ENCODE data around the gene PDIA6. TPM values are rescaled to one million over a fixed set of nuclear protein-coding genes. Genes with fewer than 3 reads are reported as not detected.
"Not testable (repeated sequence)": the region's sequence is repeated elsewhere in the genome, so short reads cannot be mapped to it uniquely, and the experiment has no call there.

The PDIA6 gene
- total and polyA plus RNA-seq, 7 experiments from 2014 or later = 24.3 to 173 (median 49.6) TPM

- H3K9me3 ChIP-seq (ENCODE audit: control insufficient read depth in 2 of 3, low read length in 3 of 3) = no peaks in the 10 kb centered on the region
- no peaks in the 10 kb centered on the region for H3K4me1 ChIP-seq (ENCODE audit: control insufficient read depth in 2 of 2, insufficient read depth in 2 of 2, low read length in 2 of 2)
- CTCF ChIA-PET = no interaction called here
- H3K9me3 Mint-ChIP-seq = no peaks in the 10 kb centered on the region
- H3K36me3 Mint-ChIP-seq = no peaks in the 10 kb centered on the region
- H3K27me3 ChIP-seq (ENCODE audit: control insufficient read depth in 2 of 2, insufficient read depth in 2 of 2, low read length in 2 of 2) = no peaks in the 10 kb centered on the region
- H3K4me3 Mint-ChIP-seq = no peak overlapping the region
- intact Hi-C loops (cut with micrococcal nuclease) = no loop called here
- DNase-seq = no peak
- ATAC-seq = no peak
- H3K27ac Mint-ChIP-seq = no peak overlapping the region
- H3K36me3 ChIP-seq (ENCODE audit: control insufficient read depth in 2 of 3, insufficient read depth in 3 of 3, low read length in 3 of 3) = no peaks in the 10 kb centered on the region
- H3K27ac ChIP-seq (ENCODE audit: low read depth, low read length) = no peak overlapping the region
- H3K4me1 Mint-ChIP-seq = no peaks in the 10 kb centered on the region
- H3K27me3 Mint-ChIP-seq = peaks cover 4 to 56% (median 20%) of the 10 kb centered on the region in 5 donors
- H3K4me3 ChIP-seq (ENCODE audit: low read length) = no peak overlapping the region
- POLR2A ChIA-PET = no interaction called here
Observed at GRCh38 chr2:10820562-10820961, 8.0 kb upstream of the PDIA6 start.

- Histone ChIP-seq H3K4me3 (ENCODE audit: low read length) (no peak overlapping the region), H3K36me3 (ENCODE audit: control insufficient read depth in 2 of 3, insufficient read depth in 3 of 3, low read length in 3 of 3) (no peaks in the 10 kb centered on the region), H3K4me1 (ENCODE audit: control insufficient read depth in 2 of 2, insufficient read depth in 2 of 2, low read length in 2 of 2) (no peaks in the 10 kb centered on the region), H3K9me3 (ENCODE audit: control insufficient read depth in 2 of 3, low read length in 3 of 3) (no peaks in the 10 kb centered on the region), H3K27me3 (ENCODE audit: control insufficient read depth in 2 of 2, insufficient read depth in 2 of 2, low read length in 2 of 2) (no peaks in the 10 kb centered on the region), H3K27ac (ENCODE audit: low read depth, low read length) (no peak overlapping the region)
- Mint-ChIP-seq H3K4me3 (no peak overlapping the region), H3K9me3 (no peaks in the 10 kb centered on the region), H3K27me3 (peaks cover 0 to 51% (median 13%) of the 10 kb centered on the region in 5 donors), H3K27ac (no peak overlapping the region), H3K4me1 (no peaks in the 10 kb centered on the region), H3K36me3 (no peaks in the 10 kb centered on the region)
- CTCF ChIA-PET = no interaction called here
- intact Hi-C loops (cut with micrococcal nuclease) = loop anchor here (10.0 kb wide), 2 partner anchors 775 to 935 kb away; partner anchors contain the start of gene KLF11 (in 1 of the 2)
- ATAC-seq = no peak
- POLR2A ChIA-PET = no interaction called here
- no peak for DNase-seq
Observed at GRCh38 chr2:10819714-10820314, 7.2 kb upstream of the PDIA6 start.

- Histone ChIP-seq H3K27ac (ENCODE audit: low read depth, low read length) (no peak overlapping the region), H3K4me3 (ENCODE audit: low read length) (no peak overlapping the region), H3K27me3 (ENCODE audit: control insufficient read depth in 2 of 2, insufficient read depth in 2 of 2, low read length in 2 of 2) (no peaks in the 10 kb centered on the region), H3K4me1 (ENCODE audit: control insufficient read depth in 2 of 2, insufficient read depth in 2 of 2, low read length in 2 of 2) (no peaks in the 10 kb centered on the region), H3K36me3 (ENCODE audit: control insufficient read depth in 2 of 3, insufficient read depth in 3 of 3, low read length in 3 of 3) (no peaks in the 10 kb centered on the region), H3K9me3 (ENCODE audit: control insufficient read depth in 2 of 3, low read length in 3 of 3) (no peaks in the 10 kb centered on the region)
- POLR2A ChIA-PET = no interaction called here
- no peaks in the 10 kb centered on the region for H3K9me3 Mint-ChIP-seq
- H3K27me3 Mint-ChIP-seq = peaks cover 0 to 53% (median 10%) of the 10 kb centered on the region in 5 donors
- H3K4me1 Mint-ChIP-seq = no peaks in the 10 kb centered on the region
- ATAC-seq (no peak), DNase-seq (no peak)
- H3K36me3 Mint-ChIP-seq = no peaks in the 10 kb centered on the region
- intact Hi-C loops (cut with micrococcal nuclease) = loop anchor here (10.0 kb wide), 2 partner anchors 774 to 936 kb away; partner anchors contain the start of gene KLF11 (in 1 of the 2)
- H3K4me3 Mint-ChIP-seq = no peak overlapping the region
- CTCF ChIA-PET = no interaction called here
- H3K27ac Mint-ChIP-seq = no peak overlapping the region
Observed at GRCh38 chr2:10818984-10819383, 6.4 kb upstream of the PDIA6 start.

GRCh38 chr2:10818305-10818704 is 5.7 kb upstream of the PDIA6 start:
- not testable (repeated sequence) for H3K9me3 ChIP-seq (ENCODE audit: control insufficient read depth in 2 of 3, low read length in 3 of 3)

GRCh38 chr2:10817413-10817812 is 4.8 kb upstream of the PDIA6 start:
- Mint-ChIP-seq H3K4me3 (no peak overlapping the region), H3K9me3 (peaks cover 0 to 1% (median 0%) of the 10 kb centered on the region in 11 donors), H3K36me3 (no peaks in the 10 kb centered on the region), H3K27ac (no peak overlapping the region), H3K27me3 (peaks cover 0 to 44% (median 10%) of the 10 kb centered on the region in 5 donors), H3K4me1 (peaks cover 0 to 4% (median 0%) of the 10 kb centered on the region in 7 donors)
- H3K27ac ChIP-seq (ENCODE audit: low read depth, low read length) = no peak overlapping the region
- H3K36me3 ChIP-seq (ENCODE audit: control insufficient read depth in 2 of 3, insufficient read depth in 3 of 3, low read length in 3 of 3) = no peaks in the 10 kb centered on the region
- H3K4me3 ChIP-seq (ENCODE audit: low read length) = no peak overlapping the region
- DNase-seq = no peak
- intact Hi-C loops (cut with micrococcal nuclease) = loop anchor here (10.0 kb wide), 2 partner anchors 773 to 937 kb away; partner anchors contain the start of gene KLF11 (in 1 of the 2)
- H3K4me1 ChIP-seq (ENCODE audit: control insufficient read depth in 2 of 2, insufficient read depth in 2 of 2, low read length in 2 of 2) = peaks cover 0 to 2% of the 10 kb centered on the region in 2 donors
- H3K27me3 ChIP-seq (ENCODE audit: control insufficient read depth in 2 of 2, insufficient read depth in 2 of 2, low read length in 2 of 2) = no peaks in the 10 kb centered on the region
- POLR2A ChIA-PET = interaction anchor here (1.0 kb wide), 1 partner anchor 1386 kb away, joined by 3 read pairs; no protein-coding TSS in a partner anchor
- no peaks in the 10 kb centered on the region for H3K9me3 ChIP-seq (ENCODE audit: control insufficient read depth in 2 of 3, low read length in 3 of 3)
- CTCF ChIA-PET = interaction anchor here (0.7 kb wide), 1 partner anchor 15 kb away, joined by 4 read pairs; no protein-coding TSS in a partner anchor
- ATAC-seq = no peak

More at GRCh38 chr2:10818305-10818704, 5.7 kb upstream of the PDIA6 start:
- CTCF ChIA-PET = interaction anchor here (0.7 kb wide), 1 partner anchor 14 kb away, joined by 4 read pairs; no protein-coding TSS in a partner anchor
- not testable (repeated sequence) for H3K9me3 Mint-ChIP-seq; H3K27ac Mint-ChIP-seq; H3K4me3 ChIP-seq (ENCODE audit: low read length); DNase-seq; H3K36me3 Mint-ChIP-seq; ATAC-seq; H3K27ac ChIP-seq (ENCODE audit: low read depth, low read length); H3K4me1 Mint-ChIP-seq; H3K4me1 ChIP-seq (ENCODE audit: control insufficient read depth in 2 of 2, insufficient read depth in 2 of 2, low read length in 2 of 2); H3K27me3 ChIP-seq (ENCODE audit: control insufficient read depth in 2 of 2, insufficient read depth in 2 of 2, low read length in 2 of 2); H3K36me3 ChIP-seq (ENCODE audit: control insufficient read depth in 2 of 3, insufficient read depth in 3 of 3, low read length in 3 of 3); H3K4me3 Mint-ChIP-seq
- intact Hi-C loops (cut with micrococcal nuclease) = loop anchor here (10.0 kb wide), 2 partner anchors 774 to 936 kb away; partner anchors contain the start of gene KLF11 (in 1 of the 2)
- POLR2A ChIA-PET = interaction anchor here (0.7 kb wide), 1 partner anchor 1270 kb away, joined by 3 read pairs; no protein-coding TSS in a partner anchor
- peaks cover 0 to 50% (median 10%) of the 10 kb centered on the region in 5 donors for H3K27me3 Mint-ChIP-seq

GRCh38 chr2:10814571-10815331 is 2.2 kb upstream of the PDIA6 start:
- Mint-ChIP-seq H3K9me3 (peaks cover 0 to 1% (median 0%) of the 10 kb centered on the region in 11 donors), H3K27ac (peak overlapping the region in 3 of 9 donors; percentile 41 to 76 (median 68)), H3K4me1 (peaks cover 12 to 24% (median 23%) of the 10 kb centered on the region in 7 donors), H3K27me3 (peaks cover 0 to 31% (median 1%) of the 10 kb centered on the region in 5 donors), H3K4me3 (peak overlapping the region in 8 of 10 donors; percentile 31 to 76 (median 46)), H3K36me3 (peaks cover 0 to 10% (median 0%) of the 10 kb centered on the region in 5 donors)
- intact Hi-C loops (cut with micrococcal nuclease) = loop anchor here (5.0 to 10.0 kb wide), 6 partner anchors 122 to 1392 kb away; partner anchors contain the start of genes CPSF3 (in 1 of the 2), ITGB1BP1 (in 1 of the 2), KLF11 (in 1 of the 2) and NOL10 (in 1 of the 2)
- H3K27ac ChIP-seq (ENCODE audit: low read depth, low read length) = no peak overlapping the region
- ATAC-seq (no peak), DNase-seq (no peak)
- H3K27me3 ChIP-seq (ENCODE audit: control insufficient read depth in 2 of 2, insufficient read depth in 2 of 2, low read length in 2 of 2) = no peaks in the 10 kb centered on the region
- ChIA-PET CTCF (no interaction called here), POLR2A (no interaction called here)
- H3K36me3 ChIP-seq (ENCODE audit: control insufficient read depth in 2 of 3, insufficient read depth in 3 of 3, low read length in 3 of 3) = no peaks in the 10 kb centered on the region
- H3K4me1 ChIP-seq (ENCODE audit: control insufficient read depth in 2 of 2, insufficient read depth in 2 of 2, low read length in 2 of 2) = peaks cover 8 to 14% of the 10 kb centered on the region in 2 donors
- no peak overlapping the region for H3K4me3 ChIP-seq (ENCODE audit: low read length)
- no peaks in the 10 kb centered on the region for H3K9me3 ChIP-seq (ENCODE audit: control insufficient read depth in 2 of 3, low read length in 3 of 3)

All from naive thymus-derived CD4-positive, alpha-beta T cell (primary cell).